Upper lobe of left lung (tissue), 6 donors: ENCODE measurements around the gene FCAMR. TPM values are rescaled to one million over a fixed set of nuclear protein-coding genes. Genes with fewer than 3 reads are reported as not detected.

ENCODE experiments used
- ATAC-seq, 2 donors: fragments of 200-7000 bp; cut with Tn5 transposase; one replicate each; pipeline ENCODE4 v1.9.1; 2022; ENCODE audit warnings: mild to moderate bottlenecking in 2 of 2, moderate library complexity in 2 of 2; ENCODE audit not compliant: low FRiP score in 2 of 2
- DNase-seq, 2 donors: peaks; one replicate each; pipeline ENCODE4 v3.0.0-alpha.2; 2019 to 2020
- H3K27ac ChIP-seq, 4 donors: fragments of 200-600 bp; sonication (generic); one replicate each; pipeline ENCODE4 v1.5.1; 2016 to 2019
- H3K27me3 ChIP-seq, 4 donors: fragments of 200-600 bp; sonication (generic); one replicate each; pipeline ENCODE4 v1.5.1; 2017 to 2019
- H3K36me3 ChIP-seq, 4 donors: fragments of 200-600 bp; sonication (generic); one replicate each; pipeline ENCODE4 v1.5.1; 2016 to 2019
- H3K4me1 ChIP-seq, 4 donors: fragments of 200-600 bp; sonication (generic); one replicate each; pipeline ENCODE4 v1.5.1; 2018 to 2019
- H3K4me3 ChIP-seq, 4 donors: fragments of 200-600 bp; sonication (generic); one replicate each; pipeline ENCODE4 v1.5.1; 2017 to 2019; ENCODE audit warnings: mild to moderate bottlenecking in 2 of 4, moderate library complexity in 1 of 4
- H3K9me3 ChIP-seq, 4 donors: fragments of 200-600 bp; sonication (generic); one replicate each; pipeline ENCODE4 v1.5.1; 2018 to 2019
- CTCF ChIP-seq, 6 experiments: fragments of 450-650 bp in 4 of 6; fragments of 200-600 bp in 2 of 6; sonication (generic) in 2 of 6; IDR thresholded peaks; one replicate each; pipeline ENCODE4 v1.5.1; 2016 to 2019; ENCODE audit warnings: antibody characterized with exemption in 6 of 6
- EP300 ChIP-seq, 4 donors: sonication (generic); formaldehyde crosslinking; IDR thresholded peaks; one replicate each; pipeline ENCODE4 v1.5.1; 2017; ENCODE audit warnings: antibody characterized with exemption in 4 of 4, control low read depth in 2 of 4
- POLR2A ChIP-seq, 4 donors: fragments of 450-650 bp; IDR thresholded peaks; one replicate each; pipeline ENCODE4 v1.5.1; 2016 to 2017; ENCODE audit warnings: antibody characterized with exemption in 4 of 4, mild to moderate bottlenecking in 2 of 4
- POLR2AphosphoS5 ChIP-seq, 2 donors: sonication (generic); formaldehyde crosslinking; IDR thresholded peaks; one replicate each; pipeline ENCODE4 v1.5.1; 2017; ENCODE audit warnings: antibody characterized with exemption in 2 of 2
- WGBS, 2 donors: methylation state at CpG; one replicate each; pipeline ENCODE4 v1.1.5; 2017 to 2018; 5-methylcytosine and 5-hydroxymethylcytosine counted together
- total RNA-seq, 6 donors: library from RNA; depleted of rRNA in 4 of 6; stranded (reverse); fragments of >200 nt in 4 of 6; gene quantifications; one replicate each; pipeline versions ENCODE4 v1.1.0 to v1.2.1, GENCODE V29; 2016 to 2021
- donor health status: DM: no; HTN: no; CAD: no; lungs with moderate emphysema.
- donor health status: DM: no; HTN: yes; CAD: no; lungs with severe emphysema.

The FCAMR gene
- total RNA-seq, 6 donors from 2014 or later: 7.3 TPM; not detected in 5

DNA sequence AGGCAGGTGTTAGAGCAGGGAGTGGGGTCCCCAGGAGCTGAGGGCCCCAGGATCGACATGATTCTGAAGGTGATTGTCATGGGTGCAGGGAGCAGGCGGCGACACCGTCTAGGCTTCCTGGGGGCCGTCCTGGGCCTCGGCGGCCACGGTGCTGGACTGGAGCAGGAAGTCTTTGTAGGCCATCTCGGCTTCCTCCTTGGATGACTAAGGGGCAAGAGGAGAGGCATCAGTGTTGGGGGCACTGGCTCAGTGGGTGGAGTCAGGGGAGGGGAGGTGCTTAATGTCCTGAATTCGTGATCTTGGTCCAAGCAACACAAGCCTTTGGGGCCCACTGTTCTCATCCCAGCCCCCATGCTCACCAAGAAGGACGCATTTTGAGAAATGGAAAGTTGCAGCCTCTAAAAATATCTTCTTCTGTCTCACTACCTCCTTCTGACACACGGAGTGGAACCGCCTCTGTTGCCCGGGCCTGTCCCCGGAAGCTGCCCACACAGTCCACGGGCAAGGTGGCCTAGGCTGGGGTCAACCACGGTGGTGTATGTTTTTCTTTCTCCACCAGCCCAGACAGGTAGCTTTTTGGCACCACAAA lies 40.0 kb downstream of the FCAMR start:
- 67 to 79% methylated on average over 8 to 17 of the region's 17 CpGs for WGBS, 2 donors
- no peaks in the 10 kb centered on the region for H3K9me3 ChIP-seq
- peak in 1 of 2 donors; percentile 43 for ATAC-seq
- no peaks in the 10 kb centered on the region for H3K4me1 ChIP-seq
- peak overlapping the region in 1 of 4 donors; percentile 46 for H3K27ac ChIP-seq
- no peak overlapping the region for H3K4me3 ChIP-seq
- peak; percentile 41 to 78 for DNase-seq
- H3K36me3 ChIP-seq: peaks cover 0 to 8% (median 0%) of the 10 kb centered on the region in 4 donors
- TF ChIP-seq POLR2A (IDR thresholded peaks at IDR 0.05) (peak in 1 of 4 donors; percentile 27), CTCF (IDR thresholded peaks at IDR 0.05) (no peak)
- no peaks in the 10 kb centered on the region for H3K27me3 ChIP-seq

DNA sequence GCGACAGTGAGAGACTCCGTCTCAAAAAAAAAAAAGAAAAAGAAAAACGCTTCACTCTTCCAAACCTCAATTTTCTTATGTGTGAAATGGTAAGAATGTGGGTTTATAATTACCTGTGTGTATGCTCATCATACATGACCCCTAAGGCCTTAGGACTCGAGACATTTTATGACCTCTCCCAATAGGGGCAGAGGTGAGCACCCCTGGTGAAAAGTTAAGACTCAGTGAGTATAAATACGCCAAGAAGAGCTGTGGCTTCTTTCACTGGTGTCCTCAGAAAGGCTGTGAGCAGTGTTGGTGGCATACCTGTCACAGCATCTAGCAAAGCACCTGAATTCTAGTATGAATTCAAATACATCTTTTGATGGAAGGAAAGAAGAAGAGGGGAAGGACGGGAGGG lies 40.7 kb downstream of the FCAMR start:
- WGBS, 2 donors: 75 to 80% methylated on average over 6 of the region's 6 CpGs
- ATAC-seq (no peak), DNase-seq (no peak)
- H3K4me3 ChIP-seq: no peak overlapping the region
- no peak overlapping the region for H3K27ac ChIP-seq
- H3K27me3 ChIP-seq: no peaks in the 10 kb centered on the region
- peaks cover 0 to 3% (median 0%) of the 10 kb centered on the region in 4 donors for H3K4me1 ChIP-seq
- TF ChIP-seq CTCF (IDR thresholded peaks at IDR 0.05): no peak
- no peak for TF ChIP-seq POLR2AphosphoS5 (IDR thresholded peaks at IDR 0.05)
- no peak for TF ChIP-seq POLR2A (IDR thresholded peaks at IDR 0.05)
- no peak for TF ChIP-seq EP300 (IDR thresholded peaks at IDR 0.05)
- H3K9me3 ChIP-seq: no peaks in the 10 kb centered on the region
- peaks cover 0 to 8% (median 0%) of the 10 kb centered on the region in 4 donors for H3K36me3 ChIP-seq

DNA sequence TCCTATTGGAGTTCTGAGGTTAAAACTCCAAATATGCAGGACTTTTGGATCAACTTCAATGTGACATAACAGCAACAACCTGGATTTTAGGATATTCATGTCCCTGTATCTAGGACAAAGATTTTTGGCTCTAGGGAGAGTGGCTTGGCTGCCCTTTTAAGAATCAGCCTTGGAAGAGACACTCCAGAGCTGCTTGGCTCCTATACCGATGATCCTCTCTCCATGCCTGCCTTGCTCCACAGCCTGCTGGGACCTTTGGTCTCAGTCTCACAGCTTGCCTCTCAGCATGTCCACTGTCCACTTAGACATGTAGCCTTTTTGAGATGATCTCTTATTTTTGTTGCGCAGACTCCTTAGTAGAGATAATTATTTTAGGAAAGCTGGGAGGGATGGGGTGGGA lies 44.0 kb downstream of the FCAMR start:
- TF ChIP-seq POLR2AphosphoS5 (IDR thresholded peaks at IDR 0.05) (no peak), POLR2A (IDR thresholded peaks at IDR 0.05) (no peak), EP300 (IDR thresholded peaks at IDR 0.05) (no peak), CTCF (IDR thresholded peaks at IDR 0.05) (no peak)
- peaks cover 5 to 27% (median 21%) of the 10 kb centered on the region in 4 donors for H3K4me1 ChIP-seq
- no peak overlapping the region for H3K4me3 ChIP-seq
- no peak for ATAC-seq
- H3K36me3 ChIP-seq: peaks cover 0 to 4% (median 0%) of the 10 kb centered on the region in 4 donors
- no peak overlapping the region for H3K27ac ChIP-seq
- H3K27me3 ChIP-seq: no peaks in the 10 kb centered on the region
- WGBS, 2 donors: 83 to 94% methylated on average over 2 of the region's 2 CpGs
- no peaks in the 10 kb centered on the region for H3K9me3 ChIP-seq
- DNase-seq: no peak

- ATAC-seq: peak in 1 of 2 donors; percentile 69
- H3K9me3 ChIP-seq: no peaks in the 10 kb centered on the region
- H3K27me3 ChIP-seq: no peaks in the 10 kb centered on the region
- WGBS, 2 donors: 67 to 79% methylated on average over 11 of the region's 11 CpGs
- TF ChIP-seq POLR2AphosphoS5 (IDR thresholded peaks at IDR 0.05): peak; percentile 23 to 56
- TF ChIP-seq POLR2A (IDR thresholded peaks at IDR 0.05): peak in 1 of 4 donors; percentile 41
- TF ChIP-seq EP300 (IDR thresholded peaks at IDR 0.05): no peak
- no peak for TF ChIP-seq CTCF (IDR thresholded peaks at IDR 0.05)
- peak in 1 of 2 donors; percentile 75 for DNase-seq
- no peaks in the 10 kb centered on the region for H3K36me3 ChIP-seq
- no peak overlapping the region for H3K4me3 ChIP-seq
- peak overlapping the region in 2 of 4 donors; percentile 71 to 82 for H3K27ac ChIP-seq
- H3K4me1 ChIP-seq: peaks cover 5 to 29% (median 24%) of the 10 kb centered on the region in 4 donors
These were observed 45.0 kb downstream of the FCAMR start for GRCh38 chr1:206925106-206925736.
